ENCODE results near the gene BCORL1. TPM values are rescaled to one million over a fixed set of nuclear protein-coding genes. Genes with fewer than 3 reads are reported as not detected.

Gene BCORL1
- total and polyA plus RNA-seq, 2 of the 4 experiments (the other 2 are of a cell fraction): 0.54 to 1.6 TPM

DNA sequence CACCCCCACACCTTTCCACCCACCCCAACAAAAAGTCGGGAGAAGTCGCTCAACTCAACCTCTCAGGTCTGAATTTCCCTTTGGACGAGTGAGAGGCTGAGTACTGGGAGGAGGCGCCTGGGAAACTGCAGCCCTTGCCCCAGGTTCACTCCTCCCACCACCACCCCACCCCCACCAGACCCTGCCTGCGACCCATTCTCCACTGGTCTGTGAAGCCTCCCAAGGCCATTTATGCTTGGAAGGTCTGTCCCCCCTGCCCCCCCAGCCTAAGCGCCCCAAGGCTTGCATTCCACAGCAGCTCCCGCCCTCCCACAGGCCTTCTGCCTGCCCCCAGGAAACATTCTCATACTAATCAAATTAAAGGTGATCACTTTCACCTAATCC lies 100.7 kb downstream of the BCORL1 start:
- Histone ChIP-seq H3K56ac (ENCODE audit: extremely low read depth, insufficient read depth, low read length) (no peak overlapping the region), H3K27me3 (ENCODE audit: control insufficient read depth, insufficient read depth, low read length) (no peaks in the 10 kb centered on the region; the same call in 1 of the 2 replicates), H2AK5ac (ENCODE audit: low read depth, low read length) (no peak overlapping the region), H3K18ac (ENCODE audit: low read depth, low read length) (no peak overlapping the region), H2BK120ac (ENCODE audit: low read depth, low read length) (no peak overlapping the region), H3K4ac (ENCODE audit: low read depth, low read length) (no peak overlapping the region), H3K9me3 (ENCODE audit: control insufficient read depth, insufficient read depth, low read length) (no peaks in the 10 kb centered on the region), H3K36me3 (ENCODE audit: control insufficient read depth, insufficient read depth, low read length) (peaks cover 2% of the 10 kb centered on the region; the same call in 1 of the 2 replicates), H4K20me1 (ENCODE audit: insufficient read depth, low read length) (peaks cover 49% of the 10 kb centered on the region), H2AK9ac (replicated peaks; ENCODE audit: low read depth, low read length, poor library complexity) (no peak overlapping the region), H3K9me1 (ENCODE audit: insufficient read depth, low read length) (peaks cover 11% of the 10 kb centered on the region), H2AFZ (replicated peaks; ENCODE audit: low read length, poor library complexity) (no peak overlapping the region), H3K23ac (ENCODE audit: low read depth, low read length) (no peak overlapping the region), H3K4me2 (ENCODE audit: low read depth, low read length) (no peak overlapping the region), H3K4me1 (ENCODE audit: control insufficient read depth, insufficient read depth, low read length) (peaks cover 5% of the 10 kb centered on the region; the same call in 1 of the 2 replicates), H4K5ac (ENCODE audit: low read depth, low read length) (no peak overlapping the region), H2BK20ac (ENCODE audit: low read depth, low read length) (no peak overlapping the region), H2BK15ac (ENCODE audit: low read depth, low read length) (no peak overlapping the region), H3K27ac (ENCODE audit: insufficient read depth, low read length) (no peak overlapping the region), H3K4me3 (ENCODE audit: insufficient read depth, low read depth, low read length) (no peak overlapping the region), H3K9ac (ENCODE audit: low read depth, low read length) (no peak overlapping the region), H2BK5ac (ENCODE audit: low read depth, low read length, poor library complexity, severe bottlenecking) (no peak overlapping the region), H4K8ac (ENCODE audit: low read depth in 2 of 2, low read length in 2 of 2) (no peak overlapping the region), H3K14ac (replicated peaks; ENCODE audit: low read depth, low read length) (no peak overlapping the region), H4K91ac (ENCODE audit: insufficient read depth, low read depth, low read length) (no peak overlapping the region), H3K79me1 (ENCODE audit: low read depth in 1 of 2, low read length in 2 of 2) (peaks cover 0 to 53% of the 10 kb centered on the region in 2 experiments; a peak in 3 of 4 replicates)
- ChIA-PET CTCF (no interaction called here), POLR2A (ENCODE audit: unreplicated experiment) (no interaction called here)
- no TSS peak for BruUV-seq (replicated peaks)
- intact Hi-C loops (cut with micrococcal nuclease) (no loop called here), in situ Hi-C loops (cut with MboI; ENCODE audit: low sequenced_read_pairs) (no loop called here), dilution Hi-C loops (cut with HindIII; ENCODE audit: low sequenced_read_pairs, unreplicated experiment) (no loop called here)
- WGBS, 2 experiments (ENCODE audit: extremely low coverage in 2 of 2, insufficient read length in 1 of 2): 43% methylated on average over 3 of the region's 7 CpGs; no CpG with 5 or more reads in 1 of the 2 experiments
- DNase-seq (no peak), ATAC-seq (ENCODE audit: low read depth) (no peak)
- TF ChIP-seq FOS (IDR thresholded peaks at IDR 0.05; ENCODE audit: low read depth, low read length) (no peak), RCOR1 (IDR thresholded peaks at IDR 0.05; ENCODE audit: insufficient replicate concordance, low read length) (no peak), CEBPB (IDR thresholded peaks at IDR 0.05; ENCODE audit: low read depth, low read length) (no peak), NFE2L2 (IDR thresholded peaks at IDR 0.05; ENCODE audit: low read depth, low read length) (no peak), RAD21 (IDR thresholded peaks at IDR 0.05; ENCODE audit: low read length) (no peak), MXI1 (IDR thresholded peaks at IDR 0.05; ENCODE audit: borderline replicate concordance, low read depth, low read length) (no peak), MAFK (IDR thresholded peaks at IDR 0.05; ENCODE audit: low read depth, low read length) (no peak), MAZ (IDR thresholded peaks at IDR 0.05; ENCODE audit: borderline replicate concordance, low read depth, low read length) (no peak)
- TF ChIP-seq, protein P1, sequence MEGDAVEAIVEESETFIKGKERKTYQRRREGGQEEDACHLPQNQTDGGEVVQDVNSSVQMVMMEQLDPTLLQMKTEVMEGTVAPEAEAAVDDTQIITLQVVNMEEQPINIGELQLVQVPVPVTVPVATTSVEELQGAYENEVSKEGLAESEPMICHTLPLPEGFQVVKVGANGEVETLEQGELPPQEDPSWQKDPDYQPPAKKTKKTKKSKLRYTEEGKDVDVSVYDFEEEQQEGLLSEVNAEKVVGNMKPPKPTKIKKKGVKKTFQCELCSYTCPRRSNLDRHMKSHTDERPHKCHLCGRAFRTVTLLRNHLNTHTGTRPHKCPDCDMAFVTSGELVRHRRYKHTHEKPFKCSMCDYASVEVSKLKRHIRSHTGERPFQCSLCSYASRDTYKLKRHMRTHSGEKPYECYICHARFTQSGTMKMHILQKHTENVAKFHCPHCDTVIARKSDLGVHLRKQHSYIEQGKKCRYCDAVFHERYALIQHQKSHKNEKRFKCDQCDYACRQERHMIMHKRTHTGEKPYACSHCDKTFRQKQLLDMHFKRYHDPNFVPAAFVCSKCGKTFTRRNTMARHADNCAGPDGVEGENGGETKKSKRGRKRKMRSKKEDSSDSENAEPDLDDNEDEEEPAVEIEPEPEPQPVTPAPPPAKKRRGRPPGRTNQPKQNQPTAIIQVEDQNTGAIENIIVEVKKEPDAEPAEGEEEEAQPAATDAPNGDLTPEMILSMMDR (conservative IDR thresholded peaks at IDR 0.05; ENCODE audit: low read depth, low read length): no peak
- TF ChIP-seq, protein P2, sequence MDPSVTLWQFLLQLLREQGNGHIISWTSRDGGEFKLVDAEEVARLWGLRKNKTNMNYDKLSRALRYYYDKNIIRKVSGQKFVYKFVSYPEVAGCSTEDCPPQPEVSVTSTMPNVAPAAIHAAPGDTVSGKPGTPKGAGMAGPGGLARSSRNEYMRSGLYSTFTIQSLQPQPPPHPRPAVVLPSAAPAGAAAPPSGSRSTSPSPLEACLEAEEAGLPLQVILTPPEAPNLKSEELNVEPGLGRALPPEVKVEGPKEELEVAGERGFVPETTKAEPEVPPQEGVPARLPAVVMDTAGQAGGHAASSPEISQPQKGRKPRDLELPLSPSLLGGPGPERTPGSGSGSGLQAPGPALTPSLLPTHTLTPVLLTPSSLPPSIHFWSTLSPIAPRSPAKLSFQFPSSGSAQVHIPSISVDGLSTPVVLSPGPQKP (IDR thresholded peaks at IDR 0.05; ENCODE audit: borderline replicate concordance, low read depth, low read length): no peak

All from IMR-90 (cell line).